ENCODE measurements around the gene PLS3. TPM values are rescaled to one million over a fixed set of nuclear protein-coding genes. Genes with fewer than 3 reads are reported as not detected.
A peak's percentile ranks its signal among the peaks of the same experiment; 100 is the strongest.

The PLS3 gene
- total RNA-seq, 1 experiment from 2014 or later: 88.2 TPM

DNA sequence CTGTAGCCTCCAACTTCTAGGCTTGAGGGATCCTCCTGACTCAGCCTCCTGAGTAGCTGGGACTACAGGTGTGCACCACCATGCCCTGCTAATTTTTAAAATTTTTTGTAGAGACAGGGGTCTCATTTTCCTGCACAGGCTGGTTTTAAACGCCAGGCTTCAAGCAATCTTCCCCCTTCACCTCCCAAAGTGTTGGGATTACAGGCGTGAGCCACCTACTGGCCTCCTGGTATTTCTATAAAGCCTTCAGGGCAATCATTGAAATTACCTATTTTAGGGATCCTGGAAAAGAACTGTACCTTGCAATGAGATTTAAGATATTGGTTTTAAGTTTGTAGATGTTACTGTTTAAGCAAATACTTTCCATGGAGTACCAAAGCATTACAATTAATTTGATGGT lies 13.5 kb upstream of the PLS3 start:
- no TSS peak for BruUV-seq (replicated peaks)
- ChIA-PET CTCF (no interaction called here), POLR2A (ENCODE audit: low non-redundant PET) (no interaction called here)
- peak; percentile 25; the same call in 1 of the 2 replicates for TF ChIP-seq CTCF (conservative IDR thresholded peaks at IDR 0.05; ENCODE audit: low read depth, low read length)
- TF ChIP-seq EZH2 (IDR thresholded peaks at IDR 0.05; ENCODE audit: borderline replicate concordance, low read depth, low read length, poor library complexity, severe bottlenecking): no peak
- DNase-seq (ENCODE audit: low spot score): no peak
- Histone ChIP-seq H3K27ac (ENCODE audit: low read depth, low read length, poor library complexity, severe bottlenecking) (no peak overlapping the region), H3K9me3 (ENCODE audit: low read depth, low read length, poor library complexity, severe bottlenecking) (no peaks in the 10 kb centered on the region), H3K27me3 (replicated peaks; ENCODE audit: insufficient read depth, low read depth, low read length, poor library complexity) (peaks cover 6% of the 10 kb centered on the region), H3K4me3 (ENCODE audit: low read depth, low read length, poor library complexity, severe bottlenecking) (no peak overlapping the region), H3K36me3 (ENCODE audit: insufficient read depth, low read length, poor library complexity, severe bottlenecking) (no peaks in the 10 kb centered on the region), H3K4me1 (ENCODE audit: insufficient read depth, low read length, poor library complexity, severe bottlenecking) (no peaks in the 10 kb centered on the region)
- intact Hi-C loops (cut with micrococcal nuclease; ENCODE audit: unreplicated experiment): no loop called here

DNA sequence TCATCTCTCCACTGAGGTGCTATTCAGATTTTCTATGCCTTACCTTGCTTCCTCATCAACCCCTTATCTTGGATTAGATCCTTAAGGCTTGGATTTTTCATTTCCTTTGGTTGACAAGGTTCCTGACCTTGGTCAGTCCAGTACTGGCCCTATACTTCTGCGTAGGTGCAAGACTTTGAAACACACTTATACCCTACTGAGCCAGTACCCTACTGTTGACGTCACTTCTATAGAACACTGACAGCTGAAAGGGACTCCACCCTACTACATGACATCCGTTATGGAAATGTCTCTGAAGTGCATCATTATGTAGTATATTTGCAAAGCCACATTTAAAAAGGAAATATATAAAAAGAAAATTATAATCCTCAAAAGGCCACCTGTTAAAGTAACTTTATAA lies 12.0 kb upstream of the PLS3 start:
- no peak for DNase-seq (ENCODE audit: low spot score)
- Histone ChIP-seq H3K27me3 (replicated peaks; ENCODE audit: insufficient read depth, low read depth, low read length, poor library complexity) (peaks cover 6% of the 10 kb centered on the region), H3K4me3 (ENCODE audit: low read depth, low read length, poor library complexity, severe bottlenecking) (no peak overlapping the region), H3K4me1 (ENCODE audit: insufficient read depth, low read length, poor library complexity, severe bottlenecking) (no peaks in the 10 kb centered on the region), H3K36me3 (ENCODE audit: insufficient read depth, low read length, poor library complexity, severe bottlenecking) (no peaks in the 10 kb centered on the region), H3K9me3 (ENCODE audit: low read depth, low read length, poor library complexity, severe bottlenecking) (no peaks in the 10 kb centered on the region), H3K27ac (ENCODE audit: low read depth, low read length, poor library complexity, severe bottlenecking) (no peak overlapping the region)
- BruUV-seq (replicated peaks): no TSS peak
- POLR2A ChIA-PET (ENCODE audit: low non-redundant PET): no interaction called here
- intact Hi-C loops (cut with micrococcal nuclease; ENCODE audit: unreplicated experiment): no loop called here
- CTCF ChIA-PET: no interaction called here
- TF ChIP-seq CTCF (conservative IDR thresholded peaks at IDR 0.05; ENCODE audit: low read depth, low read length) (no peak), EZH2 (IDR thresholded peaks at IDR 0.05; ENCODE audit: borderline replicate concordance, low read depth, low read length, poor library complexity, severe bottlenecking) (no peak)

GRCh38 chrX:115553171-115553570 lies 7.8 kb upstream of the PLS3 start:
- Histone ChIP-seq H3K9me3 (ENCODE audit: low read depth, low read length, poor library complexity, severe bottlenecking) (no peaks in the 10 kb centered on the region), H3K4me3 (ENCODE audit: low read depth, low read length, poor library complexity, severe bottlenecking) (no peak overlapping the region), H3K36me3 (ENCODE audit: insufficient read depth, low read length, poor library complexity, severe bottlenecking) (no peaks in the 10 kb centered on the region), H3K27ac (ENCODE audit: low read depth, low read length, poor library complexity, severe bottlenecking) (no peak overlapping the region), H3K4me1 (ENCODE audit: insufficient read depth, low read length, poor library complexity, severe bottlenecking) (no peaks in the 10 kb centered on the region), H3K27me3 (replicated peaks; ENCODE audit: insufficient read depth, low read depth, low read length, poor library complexity) (peaks cover 9% of the 10 kb centered on the region)
- TF ChIP-seq EZH2 (IDR thresholded peaks at IDR 0.05; ENCODE audit: borderline replicate concordance, low read depth, low read length, poor library complexity, severe bottlenecking): no peak
- TF ChIP-seq CTCF (conservative IDR thresholded peaks at IDR 0.05; ENCODE audit: low read depth, low read length): no peak
- POLR2A ChIA-PET (ENCODE audit: low non-redundant PET): no interaction called here
- BruUV-seq (replicated peaks): no TSS peak
- intact Hi-C loops (cut with micrococcal nuclease; ENCODE audit: unreplicated experiment): no loop called here
- DNase-seq (ENCODE audit: low spot score): peak; percentile 25
- CTCF ChIA-PET: no interaction called here

Measured in A673 (cell line).